Activated CD4-positive, alpha-beta T cell treated with anti-CD3 and anti-CD28 coated beads for 4 hours (primary cell): ENCODE results near the gene TNFSF4.
"Not testable (repeated sequence)": the region's sequence is repeated elsewhere in the genome, so short reads cannot be mapped to it uniquely, and the experiment has no call there.

Source experiments
- DNase-seq, 2 donors: peaks; one replicate each; pipeline ENCODE4 v3.0.0-alpha.2; 2020

Gene TNFSF4

GRCh38 chr1:173206816-173207568 is at the start of gene TNFSF4:
Gene TNFSF4 (minus strand): TSS chr1:173207331. CDS start chr1:173207176, 155 bp downstream.
- DNase-seq: peak in 1 of 2 donors; percentile 14

GRCh38 chr1:173255214-173255813 is 48.2 kb upstream of the TNFSF4 start:
- peak in 1 of 2 donors; percentile 2 for DNase-seq

- no peak for DNase-seq
These were observed 45.9 kb upstream of the TNFSF4 start for GRCh38 chr1:173253046-173253445.

GRCh38 chr1:173249349-173249748 is 42.2 kb upstream of the TNFSF4 start:
- no peak for DNase-seq

DNA sequence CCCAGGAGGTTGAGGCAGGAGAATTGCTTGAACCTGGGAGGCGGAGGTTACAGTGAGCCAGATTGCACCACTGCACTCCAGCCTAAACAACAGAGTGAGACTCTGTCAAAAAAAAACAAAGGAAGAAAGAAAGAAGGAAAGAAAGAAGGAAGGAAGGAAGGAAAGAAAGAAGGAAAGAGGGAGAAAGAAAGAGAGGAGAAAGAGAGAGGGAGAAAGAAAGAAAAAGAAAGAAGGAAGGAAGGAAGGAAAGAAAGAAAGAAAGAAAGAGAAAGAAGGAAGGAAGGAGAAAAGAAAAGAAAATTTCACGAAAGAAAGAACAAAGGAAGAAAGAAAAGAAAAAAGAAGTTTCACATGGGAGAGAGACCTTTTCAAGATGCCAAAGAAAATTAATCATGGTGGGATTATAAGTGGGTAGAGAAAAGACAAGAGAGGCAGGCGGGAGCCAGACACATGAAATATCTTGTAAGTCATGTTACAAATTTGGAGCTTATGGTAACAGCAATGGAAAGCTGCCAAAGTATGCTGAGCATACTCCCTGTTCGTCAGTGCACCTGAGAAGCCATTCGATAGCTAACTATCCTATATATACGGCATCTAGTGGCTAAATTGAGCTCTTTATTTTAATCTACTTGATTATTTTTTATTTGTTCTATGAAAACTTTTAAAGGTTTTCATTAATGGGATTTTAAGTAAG is 41.3 kb upstream of the TNFSF4 start:
- no peak for DNase-seq

DNA sequence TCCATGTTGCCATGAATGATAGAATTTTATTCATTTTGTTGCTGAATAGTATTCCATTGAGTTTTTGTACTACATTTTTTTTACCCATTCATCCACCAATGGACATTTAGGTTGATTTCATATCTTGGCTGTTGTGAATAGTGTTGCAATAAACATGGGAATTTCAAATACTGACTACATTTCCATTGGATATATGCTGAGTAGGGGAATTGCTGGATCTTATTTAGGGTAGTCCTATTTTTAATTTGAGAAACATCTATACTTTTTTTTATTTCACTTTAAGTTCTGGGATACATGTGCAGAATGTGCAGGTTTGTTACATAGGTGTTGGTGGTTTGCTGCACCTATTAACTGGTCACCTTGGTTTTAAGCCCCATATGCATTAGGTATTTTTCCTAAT is 38.8 kb upstream of the TNFSF4 start:
- DNase-seq: no peak

DNA sequence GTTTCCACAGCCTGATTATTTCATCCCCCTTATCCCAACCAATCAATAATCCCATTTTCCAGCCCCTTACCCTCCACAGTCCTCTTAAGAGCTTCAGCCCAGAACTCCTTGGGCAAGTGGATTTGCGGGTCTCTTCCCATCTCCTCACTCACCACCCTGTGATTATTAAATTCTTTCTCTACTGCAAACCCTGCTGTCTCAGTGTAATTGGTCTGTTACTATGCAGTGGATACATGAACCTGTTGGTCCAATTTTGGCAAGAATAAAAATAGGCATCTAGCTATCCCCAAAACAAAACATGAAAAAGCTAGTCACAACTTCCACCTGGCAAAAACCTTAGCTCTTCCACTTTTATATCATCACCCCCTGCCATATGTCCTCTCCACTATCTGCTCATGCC is 36.2 kb upstream of the TNFSF4 start:
- DNase-seq: no peak

- no peak for DNase-seq
These were observed 34.6 kb upstream of the TNFSF4 start for GRCh38 chr1:173241528-173242347.

DNA sequence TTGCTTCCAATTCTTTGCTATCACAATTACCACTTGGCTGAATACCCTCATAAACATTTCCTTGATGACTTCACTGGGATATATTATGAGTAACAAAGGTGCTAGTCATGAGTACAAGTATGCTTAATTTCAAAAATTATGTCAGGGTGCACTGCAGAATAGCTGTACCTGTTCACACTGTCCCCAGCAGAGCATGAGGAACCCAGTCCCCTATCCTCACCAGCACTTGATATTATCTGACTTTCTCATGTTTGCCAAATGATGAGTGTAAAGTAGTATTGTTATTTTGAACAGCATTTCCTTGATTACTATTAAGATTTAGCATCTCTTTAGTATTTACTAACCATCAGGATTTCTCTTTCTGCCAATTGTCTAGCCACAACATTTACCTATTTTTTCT is 33.5 kb upstream of the TNFSF4 start:
- no peak for DNase-seq

GRCh38 chr1:173239058-173239457 is 31.9 kb upstream of the TNFSF4 start:
- DNase-seq: no peak

DNA sequence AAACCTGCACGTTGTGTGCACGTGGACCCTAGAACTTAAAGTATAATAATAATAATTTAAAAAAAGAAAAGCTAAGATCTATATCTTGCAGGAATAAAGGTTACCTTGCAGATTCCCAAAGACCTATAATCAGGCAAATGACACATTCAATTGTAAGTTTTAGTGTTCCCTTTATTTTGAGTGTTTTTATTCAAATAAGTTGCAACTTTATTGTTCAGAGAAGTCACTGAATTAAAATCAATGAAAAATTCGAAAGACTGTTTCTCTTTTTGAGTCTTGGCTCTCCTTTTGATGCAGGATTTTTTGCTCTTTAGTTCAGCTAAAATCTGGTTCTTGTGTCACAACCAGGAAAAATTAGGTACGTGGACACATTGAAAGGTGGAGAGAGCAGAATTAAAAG is 27.8 kb upstream of the TNFSF4 start:
- no peak for DNase-seq

GRCh38 chr1:173234434-173234833 is 27.3 kb upstream of the TNFSF4 start:
- DNase-seq: not testable (repeated sequence)

GRCh38 chr1:173229031-173229430 is 21.9 kb upstream of the TNFSF4 start:
- not testable (repeated sequence) for DNase-seq

GRCh38 chr1:173224949-173225348 is 17.8 kb upstream of the TNFSF4 start:
- no peak for DNase-seq

DNA sequence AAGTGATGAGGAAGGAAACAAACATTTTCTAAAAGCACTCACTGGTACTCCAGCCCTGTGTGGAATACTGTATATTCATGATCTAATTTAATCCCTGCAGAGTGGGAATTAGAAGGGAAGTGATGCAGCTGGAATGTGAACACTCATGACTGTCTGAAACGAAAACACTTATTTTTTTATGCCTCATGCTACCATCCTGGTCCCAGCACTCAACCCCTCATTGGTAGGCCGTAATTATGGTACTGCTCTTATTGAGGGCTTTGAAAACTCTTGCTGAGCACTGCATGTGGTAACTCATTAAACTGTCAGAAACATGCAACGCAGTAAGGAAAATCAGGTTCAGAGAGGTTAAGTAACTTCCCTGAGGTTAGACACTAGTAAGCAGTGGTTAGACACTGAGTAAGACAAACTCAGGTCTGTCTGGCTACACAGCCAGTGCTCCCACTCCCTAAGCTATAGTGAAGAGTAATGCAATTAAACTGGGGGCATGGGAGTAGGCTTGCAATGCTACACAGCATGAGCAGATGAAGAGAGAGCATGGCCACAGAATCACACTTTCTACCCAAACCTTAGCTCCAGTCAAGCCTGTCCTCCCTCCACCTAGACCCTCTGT is 17.3 kb upstream of the TNFSF4 start:
- no peak for DNase-seq

DNA sequence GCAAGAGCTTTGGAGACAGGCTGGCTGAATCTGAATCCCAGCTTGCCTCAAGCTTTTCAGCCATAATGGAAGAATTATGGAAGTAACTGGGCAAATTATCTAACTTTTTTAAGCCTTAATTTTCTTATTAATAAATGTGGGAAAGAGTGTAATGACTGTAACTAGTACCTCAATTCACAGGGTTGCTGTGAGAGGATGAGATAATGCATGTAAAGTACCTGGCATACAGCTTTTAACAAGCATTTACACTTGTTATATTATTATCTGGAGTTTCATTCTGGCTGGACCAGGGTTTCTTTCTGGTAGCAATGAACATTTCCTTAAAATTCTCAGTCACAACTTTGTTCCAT is 15.9 kb upstream of the TNFSF4 start:
- no peak for DNase-seq

DNA sequence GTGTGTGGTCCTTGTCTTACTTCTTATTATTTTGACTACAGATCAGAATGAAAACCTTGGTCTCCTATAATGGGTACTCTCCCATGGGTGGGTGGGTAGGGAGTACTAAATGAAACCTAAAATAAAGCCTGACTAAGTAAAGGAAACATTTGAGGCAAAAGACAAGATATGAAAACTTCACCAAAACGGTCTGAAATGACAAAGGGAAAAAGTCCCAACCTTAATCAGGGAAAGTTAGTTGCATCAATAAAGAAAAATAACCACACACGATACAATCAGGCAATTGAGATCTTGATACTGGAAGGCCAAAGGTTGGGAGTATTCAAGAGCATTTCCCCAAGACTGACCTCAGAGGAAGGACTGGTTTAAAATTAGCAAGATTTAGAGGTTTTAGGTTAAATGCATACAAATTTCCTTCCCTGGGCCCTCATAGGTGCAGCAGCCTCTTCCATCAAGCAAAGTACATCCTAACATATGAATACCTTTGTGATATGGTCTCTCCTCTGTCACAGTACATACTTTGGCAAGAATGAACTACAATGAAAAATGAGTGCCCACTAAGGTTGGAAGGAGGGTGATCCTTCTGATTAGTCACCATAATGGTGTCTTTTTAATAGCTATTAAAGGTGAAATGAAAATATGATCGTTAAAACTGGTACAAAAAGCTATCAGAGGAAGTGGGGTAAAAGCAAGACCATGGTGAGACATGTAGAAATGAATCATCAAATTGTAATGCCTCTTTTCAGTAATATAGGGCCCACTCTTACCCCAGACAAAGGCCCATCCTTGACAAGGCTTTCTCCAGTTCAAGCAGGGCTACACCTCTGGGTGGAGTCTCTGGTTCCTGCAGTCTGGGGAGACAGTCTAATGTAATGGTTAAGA is 15.3 kb upstream of the TNFSF4 start:
- DNase-seq: no peak

DNA sequence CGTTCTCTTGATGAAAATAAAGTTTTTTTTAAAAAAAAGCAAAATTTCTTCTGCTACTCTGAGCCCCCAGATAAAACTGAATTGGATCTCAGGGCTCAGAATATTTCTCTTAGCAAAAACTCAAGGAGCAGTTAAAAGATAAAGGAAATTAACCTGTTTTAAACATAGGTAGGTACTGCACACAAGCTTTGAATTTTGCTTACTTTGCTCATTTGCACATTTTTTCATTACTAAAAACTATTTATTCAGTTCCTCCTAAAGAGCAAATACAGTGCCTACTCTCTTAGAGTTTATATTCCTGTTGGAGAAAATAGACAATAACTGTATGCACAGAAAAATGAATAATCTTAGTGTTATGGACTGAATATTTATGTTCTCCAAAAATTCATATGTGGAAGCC is 13.0 kb upstream of the TNFSF4 start:
- no peak for DNase-seq

DNA sequence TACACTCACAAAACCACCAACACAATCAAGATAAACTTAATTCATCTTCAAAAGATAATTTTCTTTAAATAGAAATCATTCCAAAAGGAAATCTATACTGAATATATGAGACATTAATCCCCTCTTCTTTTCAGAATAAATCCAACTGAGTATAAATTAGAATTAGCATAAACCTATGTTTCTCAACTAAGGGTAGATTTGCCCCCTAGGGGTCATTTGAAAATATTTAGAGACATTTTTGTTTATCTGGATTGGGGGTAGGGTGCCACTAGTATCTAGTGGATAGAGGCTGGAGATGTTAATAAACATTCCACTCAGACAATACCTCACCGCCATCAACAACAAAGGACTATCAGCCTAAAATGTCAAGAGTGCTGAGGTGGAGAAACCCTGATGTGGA is 6.5 kb upstream of the TNFSF4 start:
- DNase-seq: no peak

- DNase-seq: no peak
These were observed 5.9 kb upstream of the TNFSF4 start for GRCh38 chr1:173212952-173213491.

GRCh38 chr1:173210716-173211231 is 3.6 kb upstream of the TNFSF4 start:
- DNase-seq: no peak
